HG03342 (cell line): ENCODE data around the gene HSPB8.

ENCODE experiments used
- ATAC-seq: cut with Tn5 transposase; IDR thresholded peaks from one replicate; pipeline ENCODE4 v1.9.1; 2021; ENCODE audit warnings: mild to moderate bottlenecking, moderate library complexity; ENCODE audit not compliant: unreplicated experiment

Gene HSPB8

DNA sequence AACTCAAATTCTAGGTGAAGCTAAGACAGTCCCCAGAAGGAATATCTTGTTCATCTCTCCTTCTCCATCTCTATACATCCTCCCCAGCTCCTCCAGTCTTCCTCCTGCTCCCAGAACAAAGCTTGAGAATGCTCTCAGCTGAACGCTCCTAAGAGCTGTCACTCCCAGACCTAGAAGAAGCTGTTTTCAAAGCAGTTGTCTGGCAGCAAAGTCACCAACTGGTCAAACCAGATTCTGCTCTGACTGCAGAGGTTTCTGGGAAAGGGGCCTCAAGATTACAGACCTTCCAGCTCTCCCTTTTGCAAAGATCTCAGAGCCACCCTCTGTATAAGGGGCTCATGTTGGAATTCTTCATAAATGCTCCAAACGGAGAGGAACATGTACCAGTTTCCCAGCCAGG, 9.6 kb upstream of the HSPB8 start:
- no peak for ATAC-seq

GRCh38 chr12:119171291-119171690, 7.4 kb upstream of the HSPB8 start:
- ATAC-seq = no peak

- ATAC-seq = no peak
These were observed 6.9 kb upstream of the HSPB8 start for GRCh38 chr12:119171691-119172425.

- ATAC-seq = no peak
These were observed 3.6 kb upstream of the HSPB8 start for GRCh38 chr12:119175081-119175480.

- no peak for ATAC-seq
These were observed 2.3 kb upstream of the HSPB8 start for GRCh38 chr12:119176267-119177055.

DNA sequence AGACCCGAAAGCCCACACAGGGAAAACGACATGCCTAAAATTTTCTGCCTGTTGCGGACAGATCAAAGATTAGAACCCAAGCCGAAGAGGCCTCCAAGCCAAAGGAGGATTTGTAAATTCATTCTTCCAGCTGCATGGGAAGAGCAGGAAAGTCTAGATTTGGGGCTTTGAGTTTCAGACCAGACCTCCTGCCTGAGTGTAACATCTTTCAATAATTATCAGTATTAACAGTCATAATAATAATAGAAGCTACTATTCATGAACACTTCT, 1.7 kb upstream of the HSPB8 start:
- no peak for ATAC-seq

DNA sequence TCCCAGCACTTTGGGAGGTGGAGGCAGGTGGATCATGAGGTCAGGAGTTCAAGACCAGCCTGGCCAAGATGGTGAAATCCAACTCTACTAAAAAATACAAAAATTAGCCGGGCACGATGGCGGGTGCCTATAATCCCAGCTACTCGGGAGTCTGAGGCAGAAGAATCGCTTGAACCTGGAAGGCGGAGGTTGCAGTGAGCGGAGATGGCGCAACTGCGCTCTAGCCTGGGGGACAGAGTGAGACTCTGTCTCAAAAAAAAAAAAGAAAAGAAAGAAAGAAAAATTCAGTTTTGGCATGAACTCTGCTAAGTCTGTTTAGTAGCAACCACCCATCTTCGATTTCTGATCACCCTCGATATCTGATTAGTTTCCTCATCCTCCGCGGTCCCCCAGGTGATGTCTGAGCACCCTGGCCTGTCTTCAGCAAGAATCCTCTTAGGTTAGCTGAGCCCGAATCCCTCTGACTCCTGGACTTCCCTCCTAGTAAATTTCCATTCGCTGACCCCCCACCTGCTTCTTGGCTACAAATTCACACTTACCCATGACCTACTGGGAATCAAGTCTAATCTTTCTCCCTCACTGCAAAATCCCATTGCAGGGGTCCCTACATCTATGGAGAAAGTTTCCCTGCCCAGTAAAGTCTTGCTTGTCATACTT, 879 bp upstream of the HSPB8 start:
- no peak for ATAC-seq

- no peak for ATAC-seq
These were observed 747 bp downstream of the HSPB8 start for GRCh38 chr12:119179335-119180021.

DNA sequence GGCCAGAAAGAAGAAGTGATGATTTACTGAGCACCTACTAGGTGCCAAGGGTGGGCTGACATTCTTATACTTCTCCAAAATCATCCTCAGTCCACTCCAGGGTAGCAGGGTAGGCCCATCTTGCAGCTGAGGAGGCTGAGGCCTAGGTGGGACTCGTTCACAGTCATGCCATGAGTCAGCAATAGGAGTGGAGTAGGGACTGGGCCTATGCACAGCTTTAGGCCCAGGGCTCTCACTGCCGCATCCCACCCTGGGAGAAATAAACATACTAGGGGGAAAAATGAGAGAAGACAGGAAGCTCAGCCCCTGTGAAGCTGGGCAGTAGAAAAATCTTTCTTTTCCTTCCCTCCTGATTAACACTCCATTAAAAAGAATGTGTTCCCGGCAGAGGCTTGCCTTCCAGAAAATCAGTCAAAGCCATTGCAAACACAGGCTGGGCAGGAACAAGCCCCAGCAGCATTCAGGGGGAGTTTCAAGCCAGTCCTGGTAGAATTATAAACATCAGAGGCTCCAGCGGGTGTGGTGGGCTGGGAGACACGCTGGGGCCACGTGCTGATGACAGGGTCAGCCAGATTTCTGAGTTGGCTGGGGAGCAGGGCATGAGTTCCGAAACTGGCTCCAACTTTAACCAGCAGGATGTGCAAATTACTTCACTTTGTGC, 1.8 kb downstream of the HSPB8 start:
- ATAC-seq = no peak

DNA sequence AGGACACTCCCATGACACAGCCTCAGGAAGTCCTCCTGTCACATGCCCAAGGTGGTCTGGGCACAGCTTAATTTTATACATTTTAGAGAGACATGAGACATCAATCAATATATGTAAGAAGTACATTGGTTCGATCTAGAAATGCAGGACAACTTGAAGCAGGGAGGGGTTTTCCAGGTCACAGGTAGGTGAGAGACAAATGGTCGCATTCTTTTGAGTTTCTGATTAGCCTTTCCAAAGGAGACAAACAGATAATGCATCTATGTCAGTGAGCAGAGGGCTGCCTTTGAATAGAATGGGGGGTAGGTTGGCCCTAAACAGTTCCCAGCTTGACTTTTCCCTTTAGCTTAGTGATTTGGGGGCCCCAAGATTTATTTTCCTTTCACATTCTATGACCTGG, 2.5 kb downstream of the HSPB8 start:
- ATAC-seq = no peak

GRCh38 chr12:119181944-119182343, 3.2 kb downstream of the HSPB8 start:
- no peak for ATAC-seq

DNA sequence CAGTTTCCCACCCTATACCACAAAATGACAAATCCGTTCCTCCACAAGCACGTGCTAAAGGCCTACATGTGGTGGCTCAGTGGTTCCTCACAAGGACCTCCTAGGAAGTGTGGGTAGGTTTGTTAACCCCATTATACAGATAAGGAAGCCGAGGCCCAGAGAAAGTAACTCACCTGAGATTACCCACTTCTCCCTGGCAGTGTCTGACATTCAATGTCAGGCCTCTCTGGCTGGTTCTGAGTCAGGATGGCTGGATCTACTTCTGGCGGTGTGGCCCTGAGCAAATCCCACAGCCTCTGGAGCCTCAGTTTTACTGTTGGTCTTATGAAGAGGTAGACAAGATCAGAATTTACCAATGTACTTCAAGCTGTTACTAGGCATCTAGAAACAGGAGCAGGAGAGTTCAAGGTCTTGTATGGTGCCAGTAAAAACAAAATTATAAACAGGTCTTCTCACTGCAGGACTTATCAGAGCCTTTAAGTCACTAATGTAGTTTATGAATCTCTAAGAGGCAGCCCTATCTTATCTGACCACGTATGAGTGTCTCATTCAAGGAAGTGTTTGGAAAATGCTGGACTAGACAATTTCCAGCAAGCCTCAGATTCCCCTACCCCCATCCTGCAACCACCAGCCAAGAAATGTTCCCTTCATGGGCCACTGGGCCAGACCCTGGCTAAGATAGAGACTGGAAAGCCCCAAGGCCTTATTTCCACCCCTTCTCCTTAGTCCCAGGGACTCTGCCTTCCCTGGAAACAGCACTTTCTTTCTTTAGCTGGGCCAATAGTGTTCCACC, 4.2 kb downstream of the HSPB8 start:
- no peak for ATAC-seq

GRCh38 chr12:119183942-119184695, 5.4 kb downstream of the HSPB8 start:
- no peak for ATAC-seq

- no peak for ATAC-seq
These were observed 16.5 kb downstream of the HSPB8 start for GRCh38 chr12:119195256-119195655.

DNA sequence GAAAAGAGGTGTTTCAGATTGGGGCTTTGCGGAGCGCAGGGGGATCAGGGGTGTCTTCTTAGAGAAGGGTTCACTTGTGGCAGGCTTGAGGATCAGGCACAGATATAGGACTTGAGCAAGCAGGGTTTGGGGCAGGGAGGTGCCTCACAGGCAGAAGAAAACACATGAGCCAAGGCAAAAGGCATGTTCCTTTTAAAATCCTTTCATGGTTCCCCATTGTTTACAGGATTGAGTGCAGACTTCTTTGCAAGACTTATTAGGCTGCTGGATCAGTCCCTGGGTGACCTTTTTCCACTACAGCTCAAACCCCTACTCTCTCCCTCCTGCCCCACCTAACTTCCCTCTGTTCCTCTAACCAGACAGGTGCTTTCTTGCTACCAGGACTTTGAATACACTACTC, 19.7 kb downstream of the HSPB8 start:
- no peak for ATAC-seq

DNA sequence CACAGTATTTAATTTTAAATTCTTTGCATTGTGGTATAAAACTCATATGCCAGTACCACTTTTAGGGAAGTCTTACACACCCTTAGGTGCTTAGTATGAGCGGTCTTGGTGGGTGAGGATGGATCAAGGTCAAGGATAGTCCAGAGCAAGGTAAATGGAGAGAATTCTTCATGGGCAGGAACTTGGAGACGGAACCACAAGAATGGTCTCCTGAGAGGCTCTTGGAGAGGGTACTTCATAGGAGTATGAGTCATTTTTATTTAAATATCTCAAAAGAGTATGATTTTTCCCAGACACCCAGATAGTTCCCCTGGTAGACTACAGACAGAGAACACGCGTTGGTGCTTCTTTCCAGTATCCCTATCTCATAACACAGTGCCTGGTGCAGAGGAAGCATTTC, 21.9 kb downstream of the HSPB8 start:
- no peak for ATAC-seq

DNA sequence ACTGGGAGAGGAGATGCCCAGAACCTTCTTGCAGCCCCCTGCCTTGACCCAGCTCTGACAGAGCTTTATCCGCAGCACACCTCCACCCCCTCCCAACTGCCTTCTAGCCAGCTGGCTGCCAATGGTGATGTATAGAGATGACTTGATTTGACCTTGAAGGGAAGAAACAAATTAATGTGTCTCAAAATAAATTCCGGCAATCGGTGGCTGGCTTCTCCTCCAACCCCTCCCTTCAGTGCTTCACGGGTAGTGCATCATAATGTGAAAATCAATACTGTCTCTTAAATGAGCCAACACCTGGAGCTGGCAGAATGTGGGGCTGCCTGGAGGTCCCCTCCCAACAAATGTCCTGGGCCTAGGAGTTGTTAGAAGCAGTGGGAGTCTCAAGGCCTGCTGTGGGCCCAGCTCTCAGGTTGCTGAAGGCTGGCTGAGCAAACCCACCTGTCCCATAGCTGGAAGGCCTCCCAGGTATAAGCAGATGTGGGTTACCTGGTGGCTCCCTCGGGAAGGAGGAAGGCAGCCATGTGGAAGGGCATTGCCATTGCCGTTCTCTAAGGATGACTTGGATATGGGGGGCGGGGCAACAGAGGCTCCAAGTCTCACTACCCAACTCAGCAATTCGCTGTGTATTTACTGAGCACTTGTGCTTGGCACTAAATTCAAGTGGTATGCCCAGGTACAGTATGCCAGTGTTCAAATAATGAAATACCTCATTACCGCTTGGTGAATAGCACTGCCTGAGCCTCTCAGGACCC, 23.2 kb downstream of the HSPB8 start:
- ATAC-seq = no peak

GRCh38 chr12:119202544-119202943, 23.8 kb downstream of the HSPB8 start:
- ATAC-seq = no peak

GRCh38 chr12:119204131-119204530, 25.4 kb downstream of the HSPB8 start:
- no peak for ATAC-seq
